Activated CD4-positive, alpha-beta T cell treated with anti-CD3 and anti-CD28 coated beads for 48 hours (primary cell): Measurements from ENCODE around the gene ABHD2.
"Not testable (repeated sequence)": the region's sequence is repeated elsewhere in the genome, so short reads cannot be mapped to it uniquely, and the experiment has no call there.

ENCODE experiments used
- DNase-seq: peaks from one replicate; pipeline ENCODE4 v3.0.0-alpha.2; 2020

The ABHD2 gene

GRCh38 chr15:89101302-89102193, 13.3 kb downstream of the ABHD2 start:
- no peak for DNase-seq

GRCh38 chr15:89103481-89104171, 15.4 kb downstream of the ABHD2 start:
- DNase-seq, result no peak

- no peak for DNase-seq
Observed at GRCh38 chr15:89104172-89104564, 15.9 kb downstream of the ABHD2 start.

- DNase-seq, result no peak
Observed at GRCh38 chr15:89105147-89105546, 16.9 kb downstream of the ABHD2 start.

GRCh38 chr15:89106200-89106599, 17.9 kb downstream of the ABHD2 start:
- DNase-seq, result no peak

GRCh38 chr15:89107984-89108383, 19.7 kb downstream of the ABHD2 start:
- no peak for DNase-seq

GRCh38 chr15:89108835-89109234, 20.6 kb downstream of the ABHD2 start:
- no peak for DNase-seq

- no peak for DNase-seq
Observed at GRCh38 chr15:89109238-89109637, 21.0 kb downstream of the ABHD2 start.

- DNase-seq, result no peak
Observed at GRCh38 chr15:89110060-89110459, 21.8 kb downstream of the ABHD2 start.

GRCh38 chr15:89111352-89111751, 23.1 kb downstream of the ABHD2 start:
- DNase-seq, result no peak

- no peak for DNase-seq
Observed at GRCh38 chr15:89111961-89112340, 23.7 kb downstream of the ABHD2 start.

- no peak for DNase-seq
Observed at GRCh38 chr15:89112341-89112971, 24.2 kb downstream of the ABHD2 start.

- no peak for DNase-seq
Observed at GRCh38 chr15:89113296-89114024, 25.2 kb downstream of the ABHD2 start.

- DNase-seq, result no peak
Observed at GRCh38 chr15:89114990-89115389, 26.7 kb downstream of the ABHD2 start.

GRCh38 chr15:89115547-89115946, 27.3 kb downstream of the ABHD2 start:
- no peak for DNase-seq

- no peak for DNase-seq
Observed at GRCh38 chr15:89116404-89116803, 28.1 kb downstream of the ABHD2 start.

GRCh38 chr15:89117790-89118189, 29.5 kb downstream of the ABHD2 start:
- no peak for DNase-seq

GRCh38 chr15:89118481-89118989, 30.3 kb downstream of the ABHD2 start:
- DNase-seq, result no peak

GRCh38 chr15:89119489-89120478, 31.5 kb downstream of the ABHD2 start:
- DNase-seq, result no peak

- DNase-seq, result not testable (repeated sequence)
Observed at GRCh38 chr15:89120479-89121000, 32.3 kb downstream of the ABHD2 start.

GRCh38 chr15:89121414-89121813, 33.2 kb downstream of the ABHD2 start:
- no peak for DNase-seq
